Measurements from ENCODE around the gene AHI1.

DNA sequence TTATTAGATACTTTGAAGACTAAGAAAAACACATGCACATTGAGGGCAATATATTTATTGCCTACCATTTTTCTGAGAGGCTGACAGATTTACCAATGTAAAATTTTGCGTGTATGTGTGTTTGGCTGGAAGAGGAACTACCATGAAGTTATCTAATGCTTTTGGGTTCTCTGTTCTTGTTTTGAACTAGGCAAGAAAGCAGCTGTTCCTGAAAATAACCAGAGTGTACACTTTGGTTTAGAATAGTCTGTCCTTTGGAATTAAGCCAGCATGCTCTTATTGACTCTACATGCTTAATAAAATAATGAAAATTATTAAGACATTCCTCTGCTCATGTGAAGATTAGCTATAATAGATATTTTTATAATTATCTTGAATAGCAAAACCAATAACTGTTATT, 187.2 kb downstream of the AHI1 start:
- TF ChIP-seq CTCF (optimal IDR thresholded peaks at IDR 0.05 in 1 of 3, IDR thresholded peaks at IDR 0.05 in 1 of 3, conservative IDR thresholded peaks at IDR 0.05 in 1 of 3; ENCODE audit: extremely low read depth in 1 of 3, insufficient read depth in 2 of 3, low read length in 3 of 3) (no peak), EZH2 (IDR thresholded peaks at IDR 0.05; ENCODE audit: low read length) (no peak)

Measured in keratinocyte (primary cell).